ENCODE data around the gene SFXN3. TPM values are rescaled to one million over a fixed set of nuclear protein-coding genes. Genes with fewer than 3 reads are reported as not detected.

The SFXN3 gene
- total RNA-seq, 4 donors from 2014 or later = 26.9 to 131 (median 101) TPM

DNA sequence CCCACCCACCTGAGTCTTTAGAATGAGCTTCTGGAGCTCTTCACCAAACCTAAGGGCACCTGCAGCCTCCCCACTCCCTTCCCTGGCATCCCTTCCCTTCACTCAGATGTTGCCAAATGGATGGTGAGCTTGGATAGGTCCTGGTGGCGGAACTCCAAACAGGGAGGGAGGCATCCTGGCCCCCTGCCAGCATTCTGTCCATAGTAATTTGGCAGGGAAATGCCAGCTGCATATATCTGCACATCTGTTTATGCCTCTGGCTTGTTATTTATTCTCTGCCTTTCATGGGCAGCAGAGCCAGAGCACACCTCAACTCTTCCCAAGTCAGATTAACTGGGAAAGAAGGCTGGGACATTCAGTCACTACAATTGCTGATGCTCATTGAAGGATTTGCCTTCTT is 48.8 kb downstream of the SFXN3 start:
- TF ChIP-seq, protein P1, sequence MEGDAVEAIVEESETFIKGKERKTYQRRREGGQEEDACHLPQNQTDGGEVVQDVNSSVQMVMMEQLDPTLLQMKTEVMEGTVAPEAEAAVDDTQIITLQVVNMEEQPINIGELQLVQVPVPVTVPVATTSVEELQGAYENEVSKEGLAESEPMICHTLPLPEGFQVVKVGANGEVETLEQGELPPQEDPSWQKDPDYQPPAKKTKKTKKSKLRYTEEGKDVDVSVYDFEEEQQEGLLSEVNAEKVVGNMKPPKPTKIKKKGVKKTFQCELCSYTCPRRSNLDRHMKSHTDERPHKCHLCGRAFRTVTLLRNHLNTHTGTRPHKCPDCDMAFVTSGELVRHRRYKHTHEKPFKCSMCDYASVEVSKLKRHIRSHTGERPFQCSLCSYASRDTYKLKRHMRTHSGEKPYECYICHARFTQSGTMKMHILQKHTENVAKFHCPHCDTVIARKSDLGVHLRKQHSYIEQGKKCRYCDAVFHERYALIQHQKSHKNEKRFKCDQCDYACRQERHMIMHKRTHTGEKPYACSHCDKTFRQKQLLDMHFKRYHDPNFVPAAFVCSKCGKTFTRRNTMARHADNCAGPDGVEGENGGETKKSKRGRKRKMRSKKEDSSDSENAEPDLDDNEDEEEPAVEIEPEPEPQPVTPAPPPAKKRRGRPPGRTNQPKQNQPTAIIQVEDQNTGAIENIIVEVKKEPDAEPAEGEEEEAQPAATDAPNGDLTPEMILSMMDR (IDR thresholded peaks at IDR 0.05; ENCODE audit: low read depth) = no peak

DNA sequence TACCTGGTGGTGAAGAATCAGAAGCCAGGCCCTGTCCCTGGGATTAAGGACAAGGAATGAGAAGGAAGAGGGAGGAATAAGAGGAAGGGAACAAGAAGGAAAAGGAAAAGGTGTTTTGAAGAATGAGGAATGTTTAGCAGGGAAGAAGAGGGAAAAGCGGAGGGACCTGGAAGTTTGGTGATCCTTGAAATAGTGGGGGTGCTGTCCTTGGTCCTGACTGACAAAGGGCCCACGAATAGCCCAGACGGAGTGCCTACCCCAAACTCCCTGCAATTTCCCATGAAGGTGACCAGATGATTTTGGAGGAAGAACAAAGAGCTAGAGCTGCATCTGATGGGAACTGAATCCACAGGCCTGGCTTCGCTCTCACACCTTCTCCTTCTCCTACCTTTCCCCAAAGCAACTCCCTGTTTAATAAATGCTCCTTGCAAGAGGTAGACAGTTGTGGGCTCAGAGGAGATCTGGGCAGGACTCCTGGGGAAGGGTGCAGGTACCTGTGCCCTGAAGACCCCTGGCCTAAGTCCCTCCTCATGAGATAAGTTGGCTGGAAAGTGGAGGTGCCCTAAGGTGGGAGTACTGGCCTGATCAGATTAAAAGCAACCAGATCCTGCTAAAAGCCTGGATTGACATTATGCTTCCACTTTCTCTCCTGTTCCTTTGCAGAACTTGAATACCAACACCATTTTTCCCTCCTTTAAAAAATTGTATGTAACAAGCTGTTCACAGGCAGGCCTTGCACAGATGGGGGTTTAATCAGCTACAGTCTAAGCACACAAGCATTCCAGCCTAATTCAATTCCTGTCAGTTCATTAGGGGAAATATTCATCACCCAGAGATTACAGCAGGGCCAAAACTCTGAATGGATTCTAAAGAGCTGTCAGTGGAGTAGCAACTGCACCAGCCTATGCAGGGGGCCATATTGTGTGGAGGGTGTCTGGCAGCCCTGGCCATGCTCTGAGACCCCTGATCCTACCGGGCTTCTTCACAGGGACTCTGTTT is 50.2 kb downstream of the SFXN3 start:
- TF ChIP-seq, protein P1 (IDR thresholded peaks at IDR 0.05; ENCODE audit: low read depth) = no peak

DNA sequence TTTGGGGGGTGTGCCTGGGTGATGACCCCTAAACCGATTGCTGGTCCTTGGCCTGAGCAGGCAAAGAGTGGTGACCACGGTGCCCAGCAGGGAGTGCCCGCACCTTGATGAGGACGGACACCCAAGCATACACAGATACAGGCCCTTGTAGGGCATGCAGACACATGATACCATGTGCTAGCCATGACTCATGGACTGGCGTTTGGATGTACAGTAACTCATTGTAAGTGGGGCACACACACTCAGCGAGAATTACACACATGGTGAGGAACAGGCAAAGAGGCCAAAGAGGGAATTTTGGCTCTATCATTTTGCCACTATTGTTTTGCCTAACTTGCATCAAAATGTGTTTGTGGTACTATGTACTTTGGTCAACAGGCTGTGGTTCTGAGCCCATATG is 54.8 kb downstream of the SFXN3 start:
- TF ChIP-seq, protein P1 (IDR thresholded peaks at IDR 0.05; ENCODE audit: low read depth) = no peak

DNA sequence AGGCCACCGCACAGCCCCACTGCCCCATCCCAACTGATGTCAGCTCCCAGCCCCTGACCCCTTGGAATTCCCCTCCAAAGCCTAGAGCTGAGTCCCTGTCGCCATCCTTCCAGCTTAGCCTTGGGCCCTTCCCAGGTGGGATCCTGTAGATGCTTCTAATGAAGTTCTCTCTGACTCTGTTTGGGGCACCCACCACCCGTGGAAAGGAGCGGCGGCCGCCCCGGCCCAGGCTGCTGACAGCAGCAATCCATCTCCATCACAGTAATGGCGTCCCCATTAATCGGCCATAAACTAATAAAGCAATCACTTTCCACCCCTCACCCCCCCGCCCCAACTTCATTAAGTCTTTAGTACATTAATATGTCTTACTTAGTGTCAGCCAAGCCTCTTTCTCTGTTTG is 56.3 kb downstream of the SFXN3 start:
- TF ChIP-seq, protein P1 (IDR thresholded peaks at IDR 0.05; ENCODE audit: low read depth) = no peak

DNA sequence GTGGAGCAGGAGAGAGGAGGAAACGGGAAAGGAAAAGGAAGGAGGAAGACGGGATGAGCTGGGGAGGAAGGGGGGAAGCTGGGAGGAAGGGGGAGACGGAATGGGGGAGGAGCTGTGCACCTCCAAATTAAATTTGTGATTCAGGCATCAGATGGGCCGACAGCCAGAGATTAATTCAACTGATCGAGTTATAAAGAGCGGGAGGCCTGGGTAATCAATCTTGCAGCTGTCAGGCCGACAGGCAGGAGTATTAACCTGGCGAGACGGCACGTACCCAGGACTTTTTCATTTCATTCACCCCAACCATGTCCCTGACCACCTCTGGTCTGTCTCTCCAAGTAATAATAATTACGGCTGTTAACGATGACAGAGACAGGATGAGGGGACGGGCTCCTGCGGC is 56.9 kb downstream of the SFXN3 start:
- TF ChIP-seq, protein P1 (IDR thresholded peaks at IDR 0.05; ENCODE audit: low read depth) = no peak

DNA sequence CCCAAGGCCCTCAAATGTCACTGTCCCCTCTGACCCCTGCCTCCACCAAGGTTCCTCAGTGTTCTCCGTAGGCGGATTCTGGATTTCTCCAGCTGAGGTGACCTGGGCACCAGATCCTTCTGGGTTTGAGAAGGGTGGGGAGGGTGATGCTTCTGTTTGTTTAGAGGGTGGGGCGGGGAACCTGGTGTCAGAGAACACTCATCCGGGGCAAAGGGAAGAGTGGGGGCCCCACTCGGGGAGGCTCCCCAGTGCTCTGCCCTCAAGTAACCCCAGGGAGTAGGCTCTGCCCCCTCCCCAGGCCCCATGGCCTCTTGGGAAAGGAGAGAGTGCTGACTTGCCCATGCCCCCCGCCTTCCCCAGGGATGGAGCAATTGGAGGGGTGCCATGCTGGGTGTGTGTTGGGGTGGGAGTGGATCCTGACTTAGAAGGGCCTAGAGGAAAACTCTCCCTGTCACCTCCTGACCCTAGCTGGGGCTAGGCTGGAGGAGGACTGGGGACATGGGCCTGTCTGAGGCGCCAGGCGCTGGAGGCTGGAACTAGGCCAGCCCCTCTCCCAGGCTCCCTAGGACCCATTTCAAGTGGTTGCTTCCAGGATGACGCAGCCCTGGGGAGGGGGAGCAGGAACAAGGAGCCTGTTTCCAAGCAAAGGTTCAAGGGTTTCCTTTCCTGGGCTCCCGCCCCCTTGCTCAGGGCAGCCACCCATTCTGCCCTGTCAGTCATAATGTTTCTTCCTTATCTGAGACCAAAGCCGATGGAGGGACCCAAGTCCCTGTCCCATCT is 58.7 kb downstream of the SFXN3 start:
- TF ChIP-seq, protein P1 (IDR thresholded peaks at IDR 0.05; ENCODE audit: low read depth) = no peak

DNA sequence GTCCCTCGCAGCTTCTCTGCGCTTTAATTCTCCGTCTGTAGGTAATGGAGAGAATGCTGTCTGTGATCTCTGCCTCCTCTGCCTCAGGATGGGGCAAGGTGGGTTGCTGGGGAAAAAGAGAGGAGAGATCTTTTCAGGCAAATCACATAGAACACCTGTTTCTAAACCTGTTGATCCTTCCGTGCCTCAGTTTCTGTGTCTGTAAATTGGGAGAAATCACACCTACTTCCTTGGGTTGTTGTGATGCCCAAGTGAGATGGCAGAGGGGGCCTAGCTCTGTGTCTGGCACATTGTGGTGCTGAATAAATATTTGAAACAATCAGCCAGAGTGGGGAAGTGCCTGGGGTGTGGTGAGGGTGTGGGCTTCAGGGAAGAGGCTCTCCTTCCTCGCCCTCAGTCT is 59.6 kb downstream of the SFXN3 start:
- TF ChIP-seq, protein P1 (IDR thresholded peaks at IDR 0.05; ENCODE audit: low read depth) = no peak

Measured in subcutaneous adipose tissue (tissue), 4 donors.